Psoas muscle (tissue), 8 donors: ENCODE measurements around the gene EFHC2. TPM values are rescaled to one million over a fixed set of nuclear protein-coding genes. Genes with fewer than 3 reads are reported as not detected.
"Not testable (repeated sequence)": the region's sequence is repeated elsewhere in the genome, so short reads cannot be mapped to it uniquely, and the experiment has no call there.

Source experiments
- ATAC-seq, 4 donors: fragments of 200-7000 bp; cut with Tn5 transposase; one replicate each; pipeline ENCODE4 v1.9.1; 2020; ENCODE audit warnings: moderate library complexity in 3 of 4, mild to moderate bottlenecking in 2 of 4
- DNase-seq, 2 donors: peaks; one replicate each; pipeline ENCODE4 v3.0.0-alpha.2; 2020
- H3K27ac ChIP-seq: fragments of 200-600 bp; one replicate; pipeline ENCODE4 v1.8.0; 2022
- H3K27me3 ChIP-seq, 3 donors: fragments of 200-600 bp in 1 of 3; one replicate each; pipeline versions ENCODE4 v1.6.1 to v1.8.0; 2013 to 2022; ENCODE audit warnings: low read length in 2 of 3, mild to moderate bottlenecking in 2 of 3, moderate library complexity in 1 of 3; ENCODE audit not compliant: insufficient read depth in 3 of 3
- H3K36me3 ChIP-seq, 2 donors: fragments of 200-600 bp in 1 of 2; one replicate each; pipeline versions ENCODE4 v1.6.1 to v1.8.0; 2013 to 2022; ENCODE audit warnings: low read depth in 1 of 2, mild to moderate bottlenecking in 1 of 2, moderate library complexity in 1 of 2; ENCODE audit not compliant: insufficient read depth in 1 of 2
- H3K4me1 ChIP-seq: fragments of 200-600 bp; one replicate; pipeline ENCODE4 v1.8.0; 2022
- H3K4me3 ChIP-seq: fragments of 200-600 bp; one replicate; pipeline ENCODE4 v1.8.0; 2022; ENCODE audit warnings: mild to moderate bottlenecking
- H3K9me3 ChIP-seq: fragments of 200-600 bp; one replicate; pipeline ENCODE4 v1.8.0; 2022
- CTCF ChIP-seq: fragments of 200-600 bp; IDR thresholded peaks from one replicate; pipeline ENCODE4 v1.8.0; 2022; ENCODE audit warnings: antibody characterized with exemption
- WGBS, 3 donors: extraction: QIAGEN DNeasy Blood & Tissue Kit; methylation state at CpG; one replicate each; pipeline versions ENCODE4 v1.1.6 to v1.1.7; 2013; 5-methylcytosine and 5-hydroxymethylcytosine counted together
- intact Hi-C, 2 donors: fragments of 100-400 bp; cut with DNase I; formaldehyde crosslinking; loops; one replicate each; pipeline versions ENCODE4 v1.11.0 to v1.14.2; 2022
- polyA plus RNA-seq, 3 donors: library from polyadenylated mRNA; stranded (reverse); fragments of 200-250 nt; gene quantifications; one replicate each; pipeline ENCODE4 v1.2.3, GENCODE V29; 2013
- total RNA-seq, 4 donors: library from RNA; stranded (reverse); fragmentation: NEBNext Ultra II Directional in 2 of 4; extraction: Animal tissue kit (Norgen Biotek cat#: 25700) in 2 of 4; gene quantifications; one replicate each; pipeline versions ENCODE4 v1.2.1 to v1.2.4, GENCODE V29; 2021 to 2023
- donor health status: healthy with polysubstance abuse.
- donor health status: DM: no; HTN: no; CAD: no; lungs with moderate emphysema.
- donor health status: Bipolar disorder and iron deficiency.
- donor health status: healthy.
- donor health status: DM: yes; HTN: yes; CAD: no.
- donor health status: DM: no; HTN: no; CAD: no.
- donor health status: DM: no; HTN: no; CAD: no.
- donor health status: DM: yes; HTN: yes; CAD: no.

Gene EFHC2
- total and polyA plus RNA-seq, 7 donors = 0.05 to 0.11 (median 0.08) TPM; not detected in 4

GRCh38 chrX:44203791-44204190, 139.7 kb downstream of the EFHC2 start:
- 71 to 100% (median 100%) methylated on average over 1 of the region's 1 CpG for WGBS, 3 donors
- Histone ChIP-seq H3K4me3 (no peak overlapping the region), H3K27ac (no peak overlapping the region), H3K36me3 (no peaks in the 10 kb centered on the region), H3K4me1 (no peaks in the 10 kb centered on the region), H3K9me3 (no peaks in the 10 kb centered on the region), H3K27me3 (peaks cover 0 to 7% (median 0%) of the 10 kb centered on the region in 3 donors)
- ATAC-seq (no peak), DNase-seq (no peak)
- intact Hi-C loops = no loop called here
- TF ChIP-seq CTCF = no peak

- ATAC-seq (no peak), DNase-seq (no peak)
- Histone ChIP-seq H3K4me1 (no peaks in the 10 kb centered on the region), H3K4me3 (no peak overlapping the region), H3K27ac (no peak overlapping the region), H3K9me3 (no peaks in the 10 kb centered on the region), H3K36me3 (no peaks in the 10 kb centered on the region), H3K27me3 (peaks cover 0 to 11% (median 0%) of the 10 kb centered on the region in 3 donors)
- intact Hi-C loops = no loop called here
- WGBS, 3 donors = 39 to 69% (median 47%) methylated on average over 2 of the region's 2 CpGs
- no peak for TF ChIP-seq CTCF
These were observed 140.9 kb downstream of the EFHC2 start for GRCh38 chrX:44202596-44202995.

DNA sequence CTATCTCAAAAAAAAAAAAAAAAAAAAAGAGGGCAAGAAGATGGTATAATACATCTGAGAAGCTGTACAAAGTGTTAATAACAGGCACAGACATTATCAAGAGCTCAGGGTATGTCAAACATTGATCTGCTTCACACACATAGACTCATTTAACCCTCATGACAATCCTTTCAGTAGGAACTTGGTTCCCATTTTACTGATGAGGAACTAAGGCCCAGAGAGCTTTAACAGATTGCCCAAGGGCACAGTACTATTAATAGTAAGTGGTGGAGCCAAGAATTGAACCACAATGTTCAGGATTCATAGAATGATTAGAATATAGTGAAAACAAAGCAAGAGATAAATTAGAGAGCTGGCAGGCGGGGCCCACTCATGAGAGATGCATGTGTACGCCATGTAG, 154.4 kb downstream of the EFHC2 start:
- no peaks in the 10 kb centered on the region for H3K36me3 ChIP-seq
- TF ChIP-seq CTCF = no peak
- H3K9me3 ChIP-seq = no peaks in the 10 kb centered on the region
- 89 to 100% (median 98%) methylated on average over 2 of the region's 2 CpGs for WGBS, 3 donors
- no peak overlapping the region for H3K27ac ChIP-seq
- H3K27me3 ChIP-seq = peaks cover 0 to 13% (median 0%) of the 10 kb centered on the region in 3 donors
- intact Hi-C loops = no loop called here
- H3K4me1 ChIP-seq = no peaks in the 10 kb centered on the region
- DNase-seq = no peak
- ATAC-seq = no peak
- H3K4me3 ChIP-seq = no peak overlapping the region

- H3K4me3 ChIP-seq, DNase-seq, H3K9me3 ChIP-seq, ATAC-seq, H3K27ac ChIP-seq, H3K4me1 ChIP-seq, H3K36me3 ChIP-seq, intact Hi-C loops, H3K27me3 ChIP-seq: not testable (repeated sequence)
- WGBS, 3 donors = 61 to 79% (median 73%) methylated on average over 3 to 5 of the region's 5 CpGs
These were observed 155.6 kb downstream of the EFHC2 start for GRCh38 chrX:44187915-44188314.

GRCh38 chrX:44183329-44183728, 160.1 kb downstream of the EFHC2 start:
- H3K27ac ChIP-seq = no peak overlapping the region
- DNase-seq (no peak), ATAC-seq (no peak)
- intact Hi-C loops = no loop called here
- 75 to 85% (median 84%) methylated on average over 2 of the region's 2 CpGs for WGBS, 3 donors
- H3K27me3 ChIP-seq = peaks cover 0 to 10% (median 0%) of the 10 kb centered on the region in 3 donors
- no peaks in the 10 kb centered on the region for H3K9me3 ChIP-seq
- TF ChIP-seq CTCF = no peak
- H3K36me3 ChIP-seq = no peaks in the 10 kb centered on the region
- H3K4me1 ChIP-seq = no peaks in the 10 kb centered on the region
- H3K4me3 ChIP-seq = no peak overlapping the region
